ENCODE data around the gene TUBG2.

DNA sequence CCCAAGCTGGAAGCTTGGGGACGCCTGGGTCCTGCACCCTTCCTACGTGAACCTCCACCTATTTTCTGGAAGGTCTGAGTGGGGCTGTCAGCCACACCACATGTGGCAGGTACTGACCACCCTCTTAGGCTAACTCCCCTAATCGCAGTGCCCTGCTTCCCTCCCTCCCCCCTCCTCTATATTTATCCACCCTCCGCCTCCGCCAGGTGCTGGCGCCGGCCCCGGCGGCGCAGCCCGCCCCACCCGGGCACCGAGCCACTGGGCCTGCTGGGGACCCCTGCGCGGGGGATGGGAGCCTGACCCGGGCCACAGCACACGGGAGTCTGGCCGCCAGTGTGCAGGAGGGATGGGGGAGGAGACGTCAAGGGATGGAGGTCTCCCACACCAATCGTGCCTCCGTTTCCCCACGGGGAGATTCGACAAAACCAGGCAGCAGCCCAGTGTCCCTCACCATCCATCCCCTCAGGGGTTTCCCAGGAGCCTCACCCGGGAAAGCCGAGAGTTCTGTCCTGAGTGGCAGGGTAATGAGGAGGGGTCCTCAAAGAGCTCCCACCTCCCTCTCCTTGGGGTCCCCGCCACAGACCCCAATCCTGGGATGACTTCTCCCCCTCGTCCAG is 16.4 kb downstream of the TUBG2 start:
- TF ChIP-seq EP300 (IDR thresholded peaks at IDR 0.05; ENCODE audit: borderline replicate concordance), result no peak
- TF ChIP-seq, protein P1, sequence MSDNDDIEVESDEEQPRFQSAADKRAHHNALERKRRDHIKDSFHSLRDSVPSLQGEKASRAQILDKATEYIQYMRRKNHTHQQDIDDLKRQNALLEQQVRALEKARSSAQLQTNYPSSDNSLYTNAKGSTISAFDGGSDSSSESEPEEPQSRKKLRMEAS (IDR thresholded peaks at IDR 0.05), result no peak
